H1 (cell line): ENCODE data around the gene IGSF9. TPM values are rescaled to one million over a fixed set of nuclear protein-coding genes. Genes with fewer than 3 reads are reported as not detected.
A peak's percentile ranks its signal among the peaks of the same experiment; 100 is the strongest.

Source experiments
- CTCF ChIA-PET: fragments of 300-600 bp; sonication (Branson Sonifier 250); formaldehyde crosslinking; loops from one replicate; lab custom pipeline; 2021; ENCODE audit not compliant: partially characterized antibody; lab: Charles Lee
- POLR2A ChIA-PET: fragments of 300-600 bp; sonication (Branson Sonifier 250); formaldehyde crosslinking; loops from one replicate; lab custom pipeline; 2021; ENCODE audit warnings: inconsistent platforms; ENCODE audit not compliant: partially characterized antibody; lab: Charles Lee
- DNase-seq, 2 experiments: peaks; one replicate each; pipeline versions ENCODE4 v3.0.0 to v3.0.0-alpha.2; 2010 to 2022; ENCODE audit warnings: low spot score in 2 of 2, low read depth in 1 of 2, mixed read lengths in 1 of 2
- FAIRE-seq: peaks from 2 replicates; lab custom pipeline; 2011; peaks lifted over from hg19 to GRCh38; lab: Jason Lieb, UNC
- H2AFZ ChIP-seq: 2 replicates; pipeline ENCODE4 v1.8.1; 2012; ENCODE audit warnings: low read length, inconsistent platforms
- H2AK5ac ChIP-seq: 2 replicates; pipeline ENCODE4 v1.6.1; 2013; ENCODE audit warnings: low read depth, low read length
- H2BK120ac ChIP-seq: replicated peaks from 2 replicates; pipeline ENCODE3; 2013; ENCODE audit warnings: low read depth, low read length, inconsistent platforms
- H2BK12ac ChIP-seq: 2 replicates; pipeline ENCODE4 v1.6.1; 2013; ENCODE audit warnings: low read depth, low read length
- H2BK15ac ChIP-seq: 2 replicates; pipeline ENCODE4 v1.6.1; 2013; ENCODE audit warnings: low read length
- H2BK20ac ChIP-seq: 2 replicates; pipeline ENCODE4 v1.6.1; 2013; ENCODE audit warnings: low read length
- H2BK5ac ChIP-seq: 2 replicates; pipeline ENCODE4 v1.6.1; 2013; ENCODE audit warnings: low read depth, low read length
- H3K14ac ChIP-seq: 2 replicates; pipeline ENCODE4 v1.6.1; 2013; ENCODE audit warnings: inconsistent platforms; ENCODE audit not compliant: insufficient read length
- H3K18ac ChIP-seq: 2 replicates; pipeline ENCODE4 v1.6.1; 2013; ENCODE audit warnings: low read length; ENCODE audit errors: extremely low read depth
- H3K23ac ChIP-seq: 2 replicates; pipeline ENCODE4 v1.6.1; 2013; ENCODE audit warnings: inconsistent platforms; ENCODE audit not compliant: insufficient read length
- H3K23me2 ChIP-seq: 2 replicates; pipeline ENCODE4 v1.6.1; 2013; ENCODE audit warnings: low read depth, low read length
- H3K27ac ChIP-seq: 2 replicates; pipeline ENCODE4 v1.6.1; 2011; ENCODE audit warnings: low read depth, low read length, inconsistent platforms
- H3K27me3 ChIP-seq, 4 experiments: replicated peaks in 1 of 4; 1 replicate in 1 of 4; 2 replicates in 3 of 4; pipeline versions ENCODE4 v1.6.1 to v1.8.1; 2011 to 2013; ENCODE audit warnings: low read length in 3 of 4, mild to moderate bottlenecking in 3 of 4, inconsistent platforms in 2 of 4, mixed read lengths in 2 of 4, moderate library complexity in 1 of 4; ENCODE audit not compliant: control insufficient read depth in 3 of 4, insufficient read depth in 3 of 4; ENCODE audit errors: extremely low read depth in 1 of 4
- H3K36me3 ChIP-seq, 4 experiments: 2 replicates each; pipeline versions ENCODE4 v1.6.1 to v1.8.1; 2011 to 2013; ENCODE audit warnings: mild to moderate bottlenecking in 4 of 4, low read length in 3 of 4, moderate library complexity in 2 of 4, control low read depth in 1 of 4, inconsistent platforms in 1 of 4; ENCODE audit not compliant: insufficient read depth in 4 of 4, control insufficient read depth in 2 of 4
- H3K4ac ChIP-seq: replicated peaks from 2 replicates; pipeline ENCODE3; 2013; ENCODE audit warnings: low read length, low read depth, mixed read lengths, inconsistent platforms; ENCODE audit not compliant: insufficient read length
- H3K4me1 ChIP-seq, 4 experiments: replicated peaks in 1 of 4; 1 replicate in 1 of 4; 2 replicates in 3 of 4; pipeline versions ENCODE4 v1.6.1 to v1.8.1; 2011 to 2013; ENCODE audit warnings: low read length in 3 of 4, inconsistent platforms in 2 of 4, mixed read lengths in 1 of 4; ENCODE audit not compliant: insufficient read depth in 4 of 4, control insufficient read depth in 3 of 4
- H3K4me2 ChIP-seq, 2 experiments: 2 replicates each; pipeline versions ENCODE4 v1.6.1 to v1.8.1; 2011 to 2013; ENCODE audit warnings: low read depth in 2 of 2, low read length in 2 of 2, control low read depth in 1 of 2, inconsistent platforms in 1 of 2, mild to moderate bottlenecking in 1 of 2; ENCODE audit not compliant: insufficient read depth in 1 of 2
- H3K4me3 ChIP-seq, 4 experiments: fragments of 200-600, 300-600 bp in 1 of 4; sonication (generic), shearing (Covaris generic), sonication (Bioruptor Twin) in 1 of 4; 2 replicates each; pipeline versions ENCODE4 v1.5.1 to v1.8.1; 2011 to 2016; ENCODE audit warnings: low read length in 4 of 4, low read depth in 3 of 4, control low read depth in 2 of 4, inconsistent platforms in 2 of 4, mild to moderate bottlenecking in 2 of 4, mixed read lengths in 1 of 4, moderate library complexity in 1 of 4; ENCODE audit not compliant: insufficient read depth in 2 of 4; ENCODE audit errors: extremely low read depth in 1 of 4
- H3K56ac ChIP-seq: replicated peaks from 2 replicates; pipeline ENCODE3; 2013; ENCODE audit warnings: low read depth, mild to moderate bottlenecking, mixed read lengths, low read length, inconsistent platforms; ENCODE audit not compliant: insufficient read length
- H3K79me1 ChIP-seq: 2 replicates; pipeline ENCODE4 v1.6.1; 2013; ENCODE audit warnings: low read depth, low read length, control low read depth
- H3K79me2 ChIP-seq, 2 experiments: 2 replicates each; pipeline versions ENCODE4 v1.6.1 to v1.8.1; 2012 to 2013; ENCODE audit warnings: low read length in 2 of 2, mild to moderate bottlenecking in 2 of 2, inconsistent platforms in 1 of 2; ENCODE audit not compliant: insufficient read depth in 2 of 2, control insufficient read depth in 1 of 2
- H3K9ac ChIP-seq, 4 experiments: replicated peaks in 1 of 4; 1 replicate in 1 of 4; 2 replicates in 3 of 4; pipeline versions ENCODE4 v1.6.1 to v1.8.1; 2011 to 2013; ENCODE audit warnings: low read depth in 3 of 4, low read length in 3 of 4, control low read depth in 2 of 4, mild to moderate bottlenecking in 2 of 4, moderate library complexity in 2 of 4, inconsistent platforms in 1 of 4; ENCODE audit errors: extremely low read depth in 1 of 4
- H3K9me3 ChIP-seq, 2 experiments: 2 replicates each; pipeline versions ENCODE4 v1.6.1 to v1.8.1; 2012 to 2013; ENCODE audit warnings: mild to moderate bottlenecking in 2 of 2, moderate library complexity in 2 of 2, control low read depth in 1 of 2, inconsistent platforms in 1 of 2, low read depth in 1 of 2, low read length in 1 of 2, mixed read lengths in 1 of 2; ENCODE audit not compliant: insufficient read depth in 2 of 2
- H4K20me1 ChIP-seq, 2 experiments: replicated peaks in 1 of 2; 2 replicates each; pipeline versions ENCODE3 to v1.8.1; 2011 to 2013; ENCODE audit warnings: inconsistent platforms in 2 of 2, low read length in 2 of 2, mild to moderate bottlenecking in 1 of 2; ENCODE audit not compliant: insufficient read depth in 2 of 2, control insufficient read depth in 1 of 2
- H4K5ac ChIP-seq: 2 replicates; pipeline ENCODE4 v1.6.1; 2013; ENCODE audit warnings: low read length, low read depth, mixed read lengths, inconsistent platforms; ENCODE audit not compliant: insufficient read length
- H4K8ac ChIP-seq: 2 replicates; pipeline ENCODE4 v1.8.0; 2013; ENCODE audit warnings: mild to moderate bottlenecking, moderate library complexity, low read length, inconsistent platforms; ENCODE audit not compliant: insufficient read depth; ENCODE audit errors: extremely low read depth
- H4K91ac ChIP-seq: replicated peaks from 2 replicates; pipeline ENCODE3; 2013; ENCODE audit warnings: low read length, mixed read lengths, inconsistent platforms; ENCODE audit not compliant: insufficient read length
- BRCA1 ChIP-seq: IDR thresholded peaks from 2 replicates; pipeline ENCODE4 v1.6.1; 2012; ENCODE audit warnings: low read depth, low read length, improper control_type of control experiment
- CEBPB ChIP-seq: IDR thresholded peaks from 2 replicates; pipeline ENCODE4 v1.6.1; 2012; ENCODE audit warnings: low read depth, low read length
- GTF2F1 ChIP-seq: IDR thresholded peaks from 2 replicates; pipeline ENCODE4 v1.6.1; 2012; ENCODE audit warnings: low read depth, low read length, improper control_type of control experiment, borderline replicate concordance
- HDAC2 ChIP-seq, 2 experiments: fragments of 300-600 bp in 1 of 2; sonication (generic) in 1 of 2; IDR thresholded peaks; 2 replicates each; pipeline ENCODE4 v1.6.1; 2011 to 2012; ENCODE audit warnings: low read depth in 2 of 2, low read length in 2 of 2, mild to moderate bottlenecking in 2 of 2, moderate library complexity in 2 of 2, borderline replicate concordance in 1 of 2, inconsistent platforms in 1 of 2
- KDM1A ChIP-seq: fragments of 200-600, 300-600 bp; sonication (generic); IDR thresholded peaks from 2 replicates; pipeline ENCODE4 v1.7.1; 2016; ENCODE audit warnings: mild to moderate bottlenecking, low read length, borderline replicate concordance
- KDM5A ChIP-seq: fragments of 200-600 bp; IDR thresholded peaks from 2 replicates; pipeline ENCODE4 v1.7.1; 2012; ENCODE audit warnings: mild to moderate bottlenecking, low read length, inconsistent platforms, mixed read lengths
- NANOG ChIP-seq: IDR thresholded peaks from 2 replicates; pipeline ENCODE4 v1.6.1; 2011; ENCODE audit warnings: low read length, low read depth, mild to moderate bottlenecking, inconsistent platforms; ENCODE audit not compliant: insufficient read depth, poor library complexity, severe bottlenecking
- SIN3A ChIP-seq, 2 experiments: IDR thresholded peaks in 1 of 2; conservative IDR thresholded peaks in 1 of 2; 2 replicates each; pipeline ENCODE4 v1.6.1; 2011 to 2012; ENCODE audit warnings: low read length in 2 of 2, improper control_type of control experiment in 1 of 2, low read depth in 1 of 2, mild to moderate bottlenecking in 1 of 2
- TAF1 ChIP-seq: IDR thresholded peaks from 2 replicates; pipeline ENCODE4 v1.6.1; 2011; ENCODE audit warnings: mild to moderate bottlenecking, low read depth, low read length
- WGBS, 2 experiments: shearing (Covaris generic) in 1 of 2; methylation state at CpG; one replicate each; pipeline versions ENCODE4 v1.1.6 to v1.1.7; 2013 to 2015; ENCODE audit warnings: low lambda C conversion rate in 2 of 2, mixed read lengths in 2 of 2, inconsistent platforms in 1 of 2, low coverage in 1 of 2, missing lambda C conversion rate in 1 of 2; ENCODE audit not compliant: insufficient replicate concordance in 2 of 2, insufficient coverage in 1 of 2, insufficient read length in 1 of 2; ENCODE audit errors: extremely low coverage in 1 of 2, missing lambda C conversion rate in 1 of 2; 5-methylcytosine and 5-hydroxymethylcytosine counted together
- polyA plus RNA-seq, 7 experiments: library from polyadenylated mRNA; depleted of rRNA in 3 of 7; stranded (reverse) in 5 of 7; unstranded in 2 of 7; fragments of >200 nt in 5 of 7; fragments of 200-250 nt in 2 of 7; gene quantifications; 1 replicate in 5 of 7; 2 replicates in 1 of 7; 4 replicates in 1 of 7; pipeline versions ENCODE4 v1.2.1 to v1.2.3, GENCODE V29; 2011 to 2013; ENCODE audit warnings: missing spikeins in 2 of 7, mixed read lengths in 2 of 7
- total RNA-seq: library from RNA; stranded (reverse); fragmentation: NEBNext Ultra II Directional; extraction: Animal tissue kit (Norgen Biotek cat#: 25700); gene quantifications from 2 replicates; pipeline ENCODE4 v1.2.1, GENCODE V29; 2021

Gene IGSF9
- total and polyA plus RNA-seq, 2 of the 8 experiments (the other 6 are each of a cell fraction or from before 2014, with no cell fraction given), result 10.9 to 28.1 TPM

DNA sequence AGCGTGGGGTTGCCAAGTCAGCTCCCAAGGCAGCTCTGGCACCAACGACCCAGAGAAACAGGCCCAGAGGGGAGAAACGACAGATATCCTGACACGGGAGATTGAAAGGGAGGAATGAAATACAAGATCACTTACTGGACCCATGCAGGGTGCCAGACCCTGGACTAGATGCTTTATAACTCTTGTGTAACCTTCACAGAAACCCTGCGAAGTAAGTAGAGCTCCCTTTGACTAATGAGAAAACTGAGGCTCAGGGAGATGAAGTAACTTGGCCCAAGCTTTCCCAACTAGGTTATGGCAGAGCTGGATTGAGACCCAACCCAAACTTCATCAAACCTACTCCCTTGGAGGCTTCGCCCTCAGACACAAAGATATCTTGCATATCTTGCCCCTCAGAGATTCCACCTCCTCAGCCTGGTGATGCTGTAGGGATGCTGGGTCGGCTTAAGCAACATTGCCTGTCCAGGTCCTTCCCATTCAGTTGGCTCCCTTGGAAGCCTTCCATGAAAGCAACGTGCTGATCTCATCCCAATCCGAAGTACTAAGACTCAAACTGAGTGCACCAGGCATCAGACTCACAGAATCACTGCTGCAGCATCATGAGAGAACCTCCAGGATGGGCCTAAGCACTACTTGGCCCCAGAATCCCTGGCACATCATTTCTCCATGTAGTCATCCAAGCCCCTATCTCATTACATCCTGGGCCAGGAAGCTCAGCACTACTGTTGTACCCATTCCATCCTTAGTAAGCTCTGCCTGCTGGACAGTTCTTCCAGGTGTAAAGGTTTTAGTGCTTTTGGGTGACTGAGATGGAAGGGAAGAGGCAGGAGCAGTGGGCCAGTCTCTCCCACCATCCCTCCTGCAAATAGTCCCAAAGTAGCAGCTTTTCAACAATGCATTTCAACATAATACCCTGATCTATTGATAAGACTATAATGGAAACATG, 1.1 kb upstream of the IGSF9 start:
- H3K4me3 ChIP-seq, result peak overlapping the region; percentile 49 to 82 (median 60); a peak in 7 of 8 replicates
- H3K4ac ChIP-seq, result peak overlapping the region; percentile 6
- H4K8ac ChIP-seq, result no peak overlapping the region; the same call in 1 of the 2 replicates
- peak overlapping the region; percentile 72 to 77 for H3K4me2 ChIP-seq
- peak overlapping the region; percentile 55; the same call in 1 of the 2 replicates for H2BK5ac ChIP-seq
- peak overlapping the region; percentile 3 for H3K56ac ChIP-seq
- FAIRE-seq, result peak; percentile 57
- WGBS, 2 experiments, result 56% methylated on average over 9 of the region's 9 CpGs; no CpG with 5 or more reads in 1 of the 2 experiments
- peak overlapping the region; percentile 80; the same call in 1 of the 2 replicates for H3K27ac ChIP-seq
- peak overlapping the region; percentile 80 for H4K5ac ChIP-seq
- H3K27me3 ChIP-seq, result no peaks in the 10 kb centered on the region
- H4K20me1 ChIP-seq, result no peaks in the 10 kb centered on the region
- POLR2A ChIA-PET, result interaction anchor here (0.6 to 2.8 kb wide), 20 partner anchors 8 to 165 kb away, joined by 3 to 19 read pairs (median 3); partner anchors contain the start of genes SLAMF9 and TAGLN2
- CTCF ChIA-PET, result interaction anchor here (0.7 to 35.5 kb wide), 17 partner anchors 8 to 157 kb away, joined by 3 to 696 read pairs (median 4); partner anchors contain the start of genes SLAMF9 and TAGLN2
- 0 out of 2 replicates have a peak overlapping the region, but pooled peaks have one; percentile 40 for H2BK15ac ChIP-seq
- 0 out of 2 replicates have a peak overlapping the region, but pooled peaks have one; percentile 15 for H2AFZ ChIP-seq
- no peak overlapping the region for H3K14ac ChIP-seq
- H4K91ac ChIP-seq, result peak overlapping the region; percentile 76
- no peak overlapping the region for H3K23ac ChIP-seq
- H3K4me1 ChIP-seq, result peaks cover 7 to 24% (median 14%) of the 10 kb centered on the region in 4 experiments
- H3K79me1 ChIP-seq, result peaks cover 2% of the 10 kb centered on the region; the same call in 1 of the 2 replicates
- H2BK12ac ChIP-seq, result peak overlapping the region; percentile 40; the same call in 1 of the 2 replicates
- H3K23me2 ChIP-seq, result peaks cover 10% of the 10 kb centered on the region; the same call in 1 of the 2 replicates
- H2BK20ac ChIP-seq, result peak overlapping the region; percentile 50; the same call in 1 of the 2 replicates
- 0 out of 7 replicates have a peak overlapping the region, but pooled peaks of 2 of the 4 experiments have one; percentile 36 to 68 for H3K9ac ChIP-seq
- peaks cover 3 to 12% of the 10 kb centered on the region in 2 experiments; a peak in 2 of 4 replicates for H3K79me2 ChIP-seq
- peak overlapping the region; percentile 47 for H2BK120ac ChIP-seq
- H3K36me3 ChIP-seq, result no peaks in the 10 kb centered on the region; a peak in 1 of 8 replicates
- H3K9me3 ChIP-seq, result no peaks in the 10 kb centered on the region
- no peak overlapping the region; the same call in 1 of the 2 replicates for H2AK5ac ChIP-seq
- H3K18ac ChIP-seq, result peak overlapping the region; percentile 76
- DNase-seq, result no peak
- no peak for TF ChIP-seq SIN3A (conservative IDR thresholded peaks at IDR 0.05 in 1 of 2, IDR thresholded peaks at IDR 0.05 in 1 of 2; ENCODE audit: low read depth in 1 of 2, low read length in 2 of 2)
- no peak for TF ChIP-seq KDM5A
- TF ChIP-seq BRCA1, result no peak
- no peak for TF ChIP-seq KDM1A
- TF ChIP-seq HDAC2 (IDR thresholded peaks at IDR 0.05; ENCODE audit: borderline replicate concordance in 1 of 2, low read depth in 2 of 2, low read length in 2 of 2), result no peak
- no peak for TF ChIP-seq GTF2F1
- no peak for TF ChIP-seq NANOG
- TF ChIP-seq CEBPB, result no peak
- TF ChIP-seq TAF1, result no peak
